Umbilical cord (tissue), 2 donors: ENCODE data around the gene PRKG1. TPM values are rescaled to one million over a fixed set of nuclear protein-coding genes. Genes with fewer than 3 reads are reported as not detected.

ENCODE experiments used
- DNase-seq: peaks from one replicate; pipeline ENCODE4 v3.0.0-alpha.2; 2015; ENCODE audit warnings: low spot score
- total RNA-seq: library from RNA; depleted of rRNA; stranded (reverse); fragments of >200 nt; gene quantifications from one replicate; pipeline ENCODE4 v1.2.3, GENCODE V29; 2014; ENCODE audit warnings: low replicate concordance; ENCODE audit not compliant: insufficient read depth

Gene PRKG1
- total RNA-seq, 1 donor from 2014 or later = 144 TPM

- DNase-seq = no peak
These were observed 1272.4 kb downstream of the PRKG1 start for GRCh38 chr10:52346394-52347326.

GRCh38 chr10:52347327-52347667 is 1273.0 kb downstream of the PRKG1 start:
- DNase-seq = no peak

Other genes with a start within 250 kb of the PRKG1 start
- 2.9 TPM for gene A1CF, start 188.9 kb upstream of the PRKG1 start, total RNA-seq